Ovary (tissue), 9 donors: ENCODE results near the gene IGSF21. TPM values are rescaled to one million over a fixed set of nuclear protein-coding genes. Genes with fewer than 3 reads are reported as not detected.

Experiments used
- DNase-seq, 5 donors: peaks; one replicate each; pipeline ENCODE4 v3.0.0-alpha.2; 2019 to 2020
- H3K27ac ChIP-seq, 2 donors: fragments of 200-600 bp; one replicate each; pipeline versions ENCODE4 v1.5.1 to v1.8.0; 2019 to 2022
- H3K27me3 ChIP-seq: fragments of 200-600 bp; one replicate; pipeline ENCODE4 v1.8.0; 2022
- H3K36me3 ChIP-seq: fragments of 200-600 bp; sonication (generic); one replicate; pipeline ENCODE4 v1.5.1; 2019
- H3K4me1 ChIP-seq: one replicate; pipeline ENCODE4 v1.8.1; 2013; ENCODE audit warnings: mild to moderate bottlenecking, moderate library complexity; ENCODE audit not compliant: insufficient read depth
- H3K4me3 ChIP-seq: fragments of 200-600 bp; sonication (generic); one replicate; pipeline ENCODE4 v1.5.1; 2017
- H3K9me3 ChIP-seq, 2 donors: fragments of 200-600 bp in 1 of 2; sonication (generic) in 1 of 2; one replicate each; pipeline versions ENCODE4 v1.5.1 to v1.8.1; 2013 to 2019; ENCODE audit warnings: mild to moderate bottlenecking in 1 of 2, moderate library complexity in 1 of 2
- EP300 ChIP-seq: sonication (generic); formaldehyde crosslinking; IDR thresholded peaks from one replicate; pipeline ENCODE4 v1.6.1; 2017; ENCODE audit warnings: antibody characterized with exemption
- POLR2A ChIP-seq: fragments of 450-650 bp; IDR thresholded peaks from one replicate; pipeline ENCODE4 v1.6.1; 2017; ENCODE audit warnings: antibody characterized with exemption, mild to moderate bottlenecking, moderate library complexity
- WGBS, 3 donors: extraction: QIAGEN DNeasy Blood & Tissue Kit in 1 of 3; methylation state at CpG; one replicate each; pipeline versions ENCODE4 v1.1.5 to v1.1.7; 2013 to 2017; 5-methylcytosine and 5-hydroxymethylcytosine counted together
- intact Hi-C, 4 donors: fragments of 100-400 bp; cut with DNase I; formaldehyde crosslinking; loops; one replicate each; pipeline versions ENCODE4 v1.11.0 to v1.15.1; 2022 to 2023
- polyA plus RNA-seq, 2 donors: library from polyadenylated mRNA; stranded (reverse); fragments of 200-250 nt in 1 of 2; fragments of 350-450 nt in 1 of 2; fragmentation: Illumina TruSeq in 1 of 2; extraction: RNeasy Lipid Tissue Mini Kit (QIAGEN cat#74804) in 1 of 2; gene quantifications; one replicate each; pipeline ENCODE4 v1.2.3, GENCODE V29; 2013 to 2014
- total RNA-seq, 7 donors: library from RNA; depleted of rRNA in 2 of 7; stranded (reverse); fragments of >200 nt in 2 of 7; fragmentation: NEBNext Ultra II Directional in 3 of 7; extraction: Animal tissue kit (Norgen Biotek cat#: 25700) in 3 of 7; gene quantifications; one replicate each; pipeline versions ENCODE4 v1.1.0 to v1.2.4, GENCODE V29; 2016 to 2023
- TF ChIP-seq, protein P1 (sequence below), 3 donors: fragments of 450-650 bp in 2 of 3; fragments of 200-600 bp in 1 of 3; IDR thresholded peaks; one replicate each; pipeline versions ENCODE4 v1.5.1 to v1.8.0; 2016 to 2022; ENCODE audit warnings: antibody characterized with exemption in 3 of 3, mild to moderate bottlenecking in 1 of 3
- donor health status: DM: no; HTN: no; CAD: no; lungs with moderate emphysema.
- donor health status: DM: no; HTN: no; CAD: no.
- donor health status: Bipolar disorder and iron deficiency.
- donor health status: DM: yes; HTN: yes; CAD: no.
- donor health status: DM: no; HTN: no; CAD: no.
- donor health status: DM: yes; HTN: yes; CAD: no.

Gene IGSF21
- total and polyA plus RNA-seq, 9 donors: 0.24 to 4.5 (median 1.3) TPM

- 60 to 73% (median 66%) methylated on average over 3 of the region's 3 CpGs for WGBS, 3 donors
- H3K9me3 ChIP-seq: no peaks in the 10 kb centered on the region
- H3K4me3 ChIP-seq: no peak overlapping the region
- no peak for DNase-seq
- no peaks in the 10 kb centered on the region for H3K4me1 ChIP-seq
- TF ChIP-seq EP300 (no peak), POLR2A (no peak)
- TF ChIP-seq, protein P1, sequence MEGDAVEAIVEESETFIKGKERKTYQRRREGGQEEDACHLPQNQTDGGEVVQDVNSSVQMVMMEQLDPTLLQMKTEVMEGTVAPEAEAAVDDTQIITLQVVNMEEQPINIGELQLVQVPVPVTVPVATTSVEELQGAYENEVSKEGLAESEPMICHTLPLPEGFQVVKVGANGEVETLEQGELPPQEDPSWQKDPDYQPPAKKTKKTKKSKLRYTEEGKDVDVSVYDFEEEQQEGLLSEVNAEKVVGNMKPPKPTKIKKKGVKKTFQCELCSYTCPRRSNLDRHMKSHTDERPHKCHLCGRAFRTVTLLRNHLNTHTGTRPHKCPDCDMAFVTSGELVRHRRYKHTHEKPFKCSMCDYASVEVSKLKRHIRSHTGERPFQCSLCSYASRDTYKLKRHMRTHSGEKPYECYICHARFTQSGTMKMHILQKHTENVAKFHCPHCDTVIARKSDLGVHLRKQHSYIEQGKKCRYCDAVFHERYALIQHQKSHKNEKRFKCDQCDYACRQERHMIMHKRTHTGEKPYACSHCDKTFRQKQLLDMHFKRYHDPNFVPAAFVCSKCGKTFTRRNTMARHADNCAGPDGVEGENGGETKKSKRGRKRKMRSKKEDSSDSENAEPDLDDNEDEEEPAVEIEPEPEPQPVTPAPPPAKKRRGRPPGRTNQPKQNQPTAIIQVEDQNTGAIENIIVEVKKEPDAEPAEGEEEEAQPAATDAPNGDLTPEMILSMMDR (IDR thresholded peaks at IDR 0.05): no peak
- H3K27me3 ChIP-seq: no peaks in the 10 kb centered on the region
- H3K36me3 ChIP-seq: no peaks in the 10 kb centered on the region
- no peak overlapping the region for H3K27ac ChIP-seq
- intact Hi-C loops: no loop called here
Observed at GRCh38 chr1:18114726-18115410, 7.3 kb downstream of the IGSF21 start.

GRCh38 chr1:18116777-18117176 is 9.2 kb downstream of the IGSF21 start:
- DNase-seq: no peak
- 77 to 93% (median 88%) methylated on average over 1 of the region's 1 CpG for WGBS, 3 donors
- intact Hi-C loops: no loop called here
- TF ChIP-seq POLR2A: no peak
- H3K36me3 ChIP-seq: no peaks in the 10 kb centered on the region
- H3K9me3 ChIP-seq: no peaks in the 10 kb centered on the region
- H3K4me1 ChIP-seq: no peaks in the 10 kb centered on the region
- no peak overlapping the region for H3K4me3 ChIP-seq
- H3K27me3 ChIP-seq: no peaks in the 10 kb centered on the region
- H3K27ac ChIP-seq: no peak overlapping the region

DNA sequence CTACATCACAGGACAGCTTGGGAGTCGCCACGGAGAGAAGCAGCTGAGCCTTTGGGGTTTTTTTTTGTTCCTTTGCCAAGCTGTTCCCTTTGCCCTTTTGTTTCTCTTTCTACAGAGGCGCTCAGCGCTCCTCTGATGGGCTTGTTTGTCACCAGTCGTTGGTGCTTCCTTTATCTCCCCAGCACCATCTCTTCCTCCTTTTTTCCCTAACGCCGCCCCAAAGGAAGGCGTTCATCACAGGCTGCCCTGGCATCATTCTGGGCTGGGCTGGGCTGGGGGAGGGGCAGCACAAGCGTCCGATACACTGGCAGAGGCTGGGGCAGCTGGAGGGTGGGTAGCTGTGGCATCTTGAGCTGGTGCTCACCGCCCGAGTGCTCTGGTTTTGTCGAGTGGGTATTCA is 10.5 kb downstream of the IGSF21 start:
- intact Hi-C loops: no loop called here
- Histone ChIP-seq H3K9me3 (no peaks in the 10 kb centered on the region), H3K27me3 (no peaks in the 10 kb centered on the region), H3K4me1 (no peaks in the 10 kb centered on the region), H3K4me3 (no peak overlapping the region), H3K27ac (no peak overlapping the region), H3K36me3 (no peaks in the 10 kb centered on the region)
- TF ChIP-seq, protein P1 (IDR thresholded peaks at IDR 0.05): no peak
- TF ChIP-seq POLR2A (no peak), EP300 (no peak)
- DNase-seq: no peak
- WGBS, 3 donors: 34 to 45% (median 35%) methylated on average over 13 of the region's 13 CpGs

DNA sequence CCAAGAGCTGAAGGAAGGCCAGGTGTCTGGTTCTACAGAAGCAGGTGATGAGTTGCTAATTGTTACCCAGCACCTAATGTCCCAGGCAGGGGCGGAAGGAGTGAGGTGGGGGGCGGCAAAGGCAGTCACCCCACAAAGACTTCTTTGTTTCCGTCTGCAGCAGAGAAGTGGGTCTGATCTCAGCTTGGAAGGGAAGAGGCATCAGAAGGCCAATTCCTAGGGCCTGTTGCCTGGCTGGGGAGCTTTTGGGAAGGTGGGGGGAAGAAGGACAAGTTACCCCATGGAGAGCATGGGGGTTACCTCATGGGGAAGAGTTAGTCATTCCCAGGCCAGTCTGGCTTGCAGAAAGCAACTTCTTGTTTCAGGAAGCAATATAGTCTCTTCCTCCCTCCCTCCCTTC is 10.9 kb downstream of the IGSF21 start:
- Histone ChIP-seq H3K4me1 (no peaks in the 10 kb centered on the region), H3K27me3 (no peaks in the 10 kb centered on the region), H3K4me3 (no peak overlapping the region), H3K27ac (no peak overlapping the region), H3K9me3 (no peaks in the 10 kb centered on the region), H3K36me3 (no peaks in the 10 kb centered on the region)
- DNase-seq: no peak
- intact Hi-C loops: no loop called here
- 34 to 37% (median 36%) methylated on average over 3 of the region's 3 CpGs for WGBS, 3 donors
- TF ChIP-seq POLR2A (no peak), EP300 (no peak)
- TF ChIP-seq, protein P1 (IDR thresholded peaks at IDR 0.05): no peak

DNA sequence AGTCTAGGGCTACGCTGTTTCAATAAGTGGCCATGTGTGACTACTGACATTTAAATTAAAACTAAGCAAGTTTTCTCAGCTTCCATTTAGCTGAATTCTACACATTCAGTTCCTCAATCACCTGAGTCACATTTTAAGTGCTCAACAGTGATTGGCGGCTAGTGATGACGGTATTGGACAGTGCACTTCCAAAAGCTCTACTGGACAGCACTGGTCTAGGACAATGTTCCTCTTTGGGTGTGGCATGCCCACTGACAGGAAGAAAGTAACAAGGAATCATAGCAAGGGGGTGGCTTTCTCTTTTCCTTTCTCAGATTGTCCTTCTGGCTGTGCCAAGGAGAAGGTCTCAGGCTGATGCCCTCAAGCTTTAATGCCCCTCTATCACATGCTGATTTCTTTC is 11.7 kb downstream of the IGSF21 start:
- WGBS, 3 donors: 51 to 64% (median 62%) methylated on average over 3 of the region's 3 CpGs
- no peaks in the 10 kb centered on the region for H3K27me3 ChIP-seq
- no peak for TF ChIP-seq POLR2A
- TF ChIP-seq, protein P1 (IDR thresholded peaks at IDR 0.05): no peak
- no peak for TF ChIP-seq EP300
- no peak for DNase-seq
- H3K9me3 ChIP-seq: no peaks in the 10 kb centered on the region
- no peaks in the 10 kb centered on the region for H3K4me1 ChIP-seq
- H3K36me3 ChIP-seq: no peaks in the 10 kb centered on the region
- intact Hi-C loops: no loop called here
- H3K4me3 ChIP-seq: no peak overlapping the region
- H3K27ac ChIP-seq: no peak overlapping the region
